Sigmoid colon (tissue), 7 donors: Measurements from ENCODE around the gene SDHA. TPM values are rescaled to one million over a fixed set of nuclear protein-coding genes. Genes with fewer than 3 reads are reported as not detected.
"Not testable (repeated sequence)": the region's sequence is repeated elsewhere in the genome, so short reads cannot be mapped to it uniquely, and the experiment has no call there.

ENCODE experiments used
- DNase-seq: peaks from one replicate; pipeline ENCODE4 v3.0.0-alpha.2; 2019
- H3K27ac ChIP-seq, 4 donors: fragments of 200-600 bp; sonication (generic); one replicate each; pipeline ENCODE4 v1.5.1; 2016 to 2019; ENCODE audit warnings: mild to moderate bottlenecking in 1 of 4
- H3K27me3 ChIP-seq, 3 donors: fragments of 200-600 bp; sonication (generic); one replicate each; pipeline ENCODE4 v1.5.1; 2019; ENCODE audit warnings: mild to moderate bottlenecking in 1 of 3
- H3K36me3 ChIP-seq, 4 donors: fragments of 200-600 bp; sonication (generic); one replicate each; pipeline ENCODE4 v1.5.1; 2016 to 2019
- H3K4me1 ChIP-seq, 4 donors: fragments of 200-600 bp; sonication (generic); one replicate each; pipeline ENCODE4 v1.5.1; 2017 to 2019
- H3K4me3 ChIP-seq, 4 donors: fragments of 200-600 bp; sonication (generic); one replicate each; pipeline ENCODE4 v1.5.1; 2017 to 2019; ENCODE audit warnings: mild to moderate bottlenecking in 2 of 4, moderate library complexity in 1 of 4
- H3K9me3 ChIP-seq, 4 donors: fragments of 200-600 bp in 3 of 4; sonication (generic) in 3 of 4; one replicate each; pipeline versions ENCODE4 v1.5.1 to v1.6.1; 2013 to 2019
- CTCF ChIP-seq, 4 experiments: fragments of 450-650 bp in 3 of 4; fragments of 200-600 bp in 1 of 4; IDR thresholded peaks; one replicate each; pipeline ENCODE4 v1.5.1; 2016 to 2019; ENCODE audit warnings: antibody characterized with exemption in 4 of 4, mild to moderate bottlenecking in 3 of 4, moderate library complexity in 2 of 4
- EP300 ChIP-seq, 4 donors: sonication (generic); formaldehyde crosslinking; IDR thresholded peaks; one replicate each; pipeline ENCODE4 v1.6.1; 2017; ENCODE audit warnings: antibody characterized with exemption in 4 of 4
- POLR2A ChIP-seq, 2 donors: fragments of 450-650 bp; IDR thresholded peaks; one replicate each; pipeline ENCODE4 v1.6.1; 2016; ENCODE audit warnings: antibody characterized with exemption in 2 of 2, mild to moderate bottlenecking in 2 of 2, moderate library complexity in 2 of 2
- POLR2AphosphoS5 ChIP-seq, 4 donors: sonication (generic); formaldehyde crosslinking; IDR thresholded peaks; one replicate each; pipeline ENCODE4 v1.6.1; 2017; ENCODE audit warnings: antibody characterized with exemption in 4 of 4
- WGBS, 2 donors: extraction: QIAGEN DNeasy Blood & Tissue Kit; methylation state at CpG; one replicate each; pipeline ENCODE4 v1.1.7; 2013; 5-methylcytosine and 5-hydroxymethylcytosine counted together
- intact Hi-C: fragments of 100-400 bp; cut with DNase I; formaldehyde crosslinking; loops from one replicate; pipeline ENCODE4 v1.15.1; 2023
- polyA plus RNA-seq, 3 donors: library from polyadenylated mRNA; stranded (reverse); fragments of 200-250 nt; gene quantifications; one replicate each; pipeline ENCODE4 v1.2.3, GENCODE V29; 2013
- total RNA-seq, 4 donors: library from RNA; depleted of rRNA; stranded (reverse); fragments of >200 nt; gene quantifications; one replicate each; pipeline ENCODE4 v1.1.0, GENCODE V29; 2016
- donor health status: healthy with polysubstance abuse.
- donor health status: Bipolar disorder and iron deficiency.
- donor health status: healthy.

Gene SDHA
- total RNA-seq, result 10 to 100 TPM; 72.7 to 87.0 (median 80.2) TPM
- 100 to 1,000 TPM; 184 to 290 (median 187) TPM for polyA plus RNA-seq

DNA sequence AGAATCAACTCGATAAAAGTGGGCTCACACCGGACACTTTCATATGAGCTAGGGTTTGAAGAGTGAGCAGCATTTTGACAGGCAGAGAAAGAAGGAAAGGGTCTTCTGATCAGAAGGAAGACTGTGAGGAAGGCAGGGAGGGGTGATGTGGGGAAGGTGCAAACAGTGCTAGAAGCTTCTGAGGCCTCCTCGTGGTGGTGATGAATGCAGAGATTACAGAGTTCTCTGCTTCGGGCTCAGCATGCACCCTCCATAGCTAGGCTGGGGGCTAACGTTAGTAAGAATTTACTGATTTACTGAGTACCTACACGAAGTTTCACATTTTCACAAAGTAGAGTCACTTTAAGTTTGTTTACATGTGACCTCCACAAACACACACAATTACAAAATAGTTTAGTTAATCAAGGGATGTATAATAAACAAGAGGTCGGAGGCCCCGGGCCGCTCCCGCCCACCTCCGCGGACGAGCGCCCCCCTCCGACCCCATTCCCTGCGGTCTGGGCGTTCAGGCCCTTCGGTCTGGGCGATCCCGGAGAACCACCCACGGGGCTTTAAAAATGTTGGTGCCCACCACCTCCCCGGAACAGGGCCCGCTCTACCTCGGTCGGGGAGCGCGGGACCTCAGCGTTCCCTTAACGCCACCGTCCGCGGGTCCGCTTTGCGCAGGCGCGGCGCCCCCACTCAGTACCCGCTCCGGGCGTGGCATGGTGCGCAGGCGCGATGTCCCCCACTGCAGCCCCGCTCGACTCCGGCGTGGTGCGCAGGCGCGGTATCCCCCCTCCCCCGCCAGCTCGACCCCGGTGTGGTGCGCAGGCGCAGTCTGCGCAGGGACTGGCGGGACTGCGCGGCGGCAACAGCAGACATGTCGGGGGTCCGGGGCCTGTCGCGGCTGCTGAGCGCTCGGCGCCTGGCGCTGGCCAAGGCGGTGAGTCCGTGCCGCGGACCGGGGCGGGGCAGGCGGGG lies at the start of gene SDHA, which contains the start of gene CCDC127:
SDHA (plus strand) TSS at position 827 of the 963 bp plus-strand sequence; CDS start at position 863, 36 bp downstream.
CCDC127 (minus strand) TSS at position 660 of the 963 bp plus-strand sequence. CDS start 1,304 bp downstream, outside the sequence.
- peak; percentile 98 for DNase-seq
- H3K4me1 ChIP-seq, result peaks cover 0 to 38% (median 34%) of the 10 kb centered on the region in 4 donors
- H3K36me3 ChIP-seq, H3K27me3 ChIP-seq, H3K9me3 ChIP-seq: not testable (repeated sequence)
- intact Hi-C loops, result loop anchor here (1.0 to 2.0 kb wide), 2 partner anchors 29 to 53 kb away; partner anchors contain the start of gene PDCD6
- TF ChIP-seq POLR2AphosphoS5 (IDR thresholded peaks at IDR 0.05) (peak; percentile 90 to 98 (median 96)), POLR2A (IDR thresholded peaks at IDR 0.05) (peak; percentile 74 to 75), CTCF (IDR thresholded peaks at IDR 0.05) (peak in 2 of 4 experiments; percentile 20 to 23), EP300 (IDR thresholded peaks at IDR 0.05) (peak in 1 of 4 donors; percentile 71)
- H3K4me3 ChIP-seq, result peak within 1 kb of the TSS; percentile 90 to 100 (median 99)
- WGBS, 2 donors, result 1% methylated on average over 75 of the region's 75 CpGs
- H3K27ac ChIP-seq, result peak within 1 kb of the TSS; percentile 89 to 92 (median 91)

DNA sequence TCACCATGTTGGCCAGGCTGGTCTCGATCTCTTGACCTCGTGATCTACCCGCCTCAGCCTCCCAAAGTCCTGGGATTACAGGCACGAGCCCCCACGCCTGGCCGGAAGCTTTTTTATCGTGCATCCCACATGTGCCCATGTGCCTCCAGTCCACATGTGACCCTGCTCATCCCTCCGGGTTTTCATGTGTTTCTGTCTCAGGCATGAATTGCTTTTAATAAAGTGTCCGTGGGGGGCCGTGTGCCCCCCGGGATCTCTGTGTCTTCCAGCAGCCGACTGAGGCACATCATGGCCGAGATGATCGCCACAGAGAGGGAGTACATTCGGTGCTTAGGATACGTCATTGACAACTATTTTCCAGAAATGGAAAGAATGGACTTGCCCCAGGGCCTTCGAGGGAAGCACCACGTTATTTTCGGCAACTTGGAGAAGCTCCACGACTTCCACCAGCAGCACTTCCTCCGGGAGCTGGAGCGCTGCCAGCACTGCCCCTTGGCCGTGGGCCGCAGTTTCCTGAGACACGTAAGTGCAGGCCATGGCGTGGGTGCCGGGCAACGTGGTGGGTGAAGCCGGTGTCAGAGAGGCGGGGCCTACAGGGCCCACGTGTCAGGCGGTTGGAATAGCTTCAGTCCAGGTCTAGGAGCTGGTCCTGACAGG lies 48.9 kb upstream of the SDHA start:
- Histone ChIP-seq H3K9me3 (no peaks in the 10 kb centered on the region), H3K27me3 (no peaks in the 10 kb centered on the region), H3K4me3 (no peak overlapping the region), H3K27ac (no peak overlapping the region), H3K4me1 (peaks cover 0 to 4% (median 0%) of the 10 kb centered on the region in 4 donors), H3K36me3 (no peaks in the 10 kb centered on the region)
- peak; percentile 70 for DNase-seq
- 81 to 82% methylated on average over 32 of the region's 32 CpGs for WGBS, 2 donors
- peak in 1 of 4 donors; percentile 43 for TF ChIP-seq POLR2AphosphoS5 (IDR thresholded peaks at IDR 0.05)
- TF ChIP-seq EP300 (IDR thresholded peaks at IDR 0.05), result no peak
- intact Hi-C loops, result no loop called here

DNA sequence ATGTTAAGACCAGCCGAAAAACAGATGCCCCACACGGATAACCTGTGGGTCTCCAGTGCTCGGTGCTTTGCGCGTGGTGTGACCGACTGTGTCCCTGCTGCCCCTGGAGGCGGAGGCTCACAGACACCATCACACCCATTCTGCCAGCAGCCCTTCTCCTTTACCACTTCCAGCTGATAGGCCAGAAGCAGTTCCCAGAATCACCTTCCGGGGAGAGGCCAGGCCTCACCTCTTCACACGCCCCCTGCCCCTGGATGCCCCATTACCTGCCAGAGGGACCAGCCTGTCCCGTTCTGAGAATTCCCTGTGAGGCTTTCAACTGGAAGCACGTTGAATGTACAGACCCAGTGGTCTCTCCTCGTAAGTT lies 48.4 kb upstream of the SDHA start:
- TF ChIP-seq EP300 (IDR thresholded peaks at IDR 0.05), result no peak
- TF ChIP-seq POLR2A (IDR thresholded peaks at IDR 0.05), result no peak
- no peak for TF ChIP-seq POLR2AphosphoS5 (IDR thresholded peaks at IDR 0.05)
- no peak for TF ChIP-seq CTCF (IDR thresholded peaks at IDR 0.05)
- WGBS, 2 donors, result 88% methylated on average over 12 of the region's 12 CpGs
- Histone ChIP-seq H3K4me3 (no peak overlapping the region), H3K27ac (no peak overlapping the region), H3K9me3 (no peaks in the 10 kb centered on the region), H3K36me3 (no peaks in the 10 kb centered on the region), H3K4me1 (peaks cover 0 to 4% (median 0%) of the 10 kb centered on the region in 4 donors), H3K27me3 (no peaks in the 10 kb centered on the region)
- no peak for DNase-seq
- intact Hi-C loops, result no loop called here

DNA sequence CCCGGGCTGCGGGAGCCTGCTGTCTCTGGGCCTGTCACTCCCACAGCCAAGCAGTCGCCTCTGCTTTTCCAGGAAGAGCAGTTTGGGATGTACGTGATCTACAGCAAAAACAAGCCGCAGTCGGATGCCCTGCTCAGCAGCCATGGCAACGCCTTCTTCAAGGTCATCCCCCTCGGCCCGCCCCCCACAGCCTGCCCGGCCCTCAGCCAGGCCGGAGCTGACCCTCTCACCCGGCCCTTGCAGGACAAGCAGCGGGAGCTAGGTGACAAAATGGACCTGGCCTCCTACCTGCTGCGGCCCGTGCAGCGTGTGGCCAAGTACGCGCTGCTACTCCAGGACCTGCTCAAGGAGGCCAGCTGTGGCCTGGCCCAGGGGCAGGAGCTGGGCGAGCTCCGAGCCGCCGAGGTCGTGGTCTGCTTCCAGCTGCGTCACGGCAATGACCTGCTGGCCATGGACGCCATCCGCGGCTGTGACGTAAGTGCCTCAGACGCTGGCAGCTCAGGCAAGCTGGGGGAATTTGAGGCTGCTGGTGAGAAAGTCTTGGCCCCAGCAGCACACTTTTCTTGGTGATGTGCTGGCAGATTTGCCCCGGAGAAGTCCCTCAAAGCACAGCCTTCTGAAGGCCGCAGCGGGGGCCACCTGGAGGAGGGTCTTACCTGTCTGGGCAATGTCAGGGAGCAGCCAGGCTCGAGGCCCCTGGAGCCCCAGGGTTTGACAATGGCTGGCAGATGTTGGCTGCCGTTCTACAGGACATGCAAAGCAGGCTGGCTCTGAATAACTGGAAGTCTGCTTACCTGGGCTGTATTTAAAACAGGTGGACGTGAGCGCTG lies 46.9 kb upstream of the SDHA start:
- Histone ChIP-seq H3K27me3 (no peaks in the 10 kb centered on the region), H3K27ac (no peak overlapping the region), H3K9me3 (no peaks in the 10 kb centered on the region), H3K4me3 (no peak overlapping the region), H3K4me1 (peaks cover 0 to 4% (median 0%) of the 10 kb centered on the region in 4 donors), H3K36me3 (no peaks in the 10 kb centered on the region)
- no peak for TF ChIP-seq POLR2AphosphoS5 (IDR thresholded peaks at IDR 0.05)
- no peak for TF ChIP-seq EP300 (IDR thresholded peaks at IDR 0.05)
- no peak for TF ChIP-seq POLR2A (IDR thresholded peaks at IDR 0.05)
- no peak for TF ChIP-seq CTCF (IDR thresholded peaks at IDR 0.05)
- peak; percentile 55 for DNase-seq
- WGBS, 2 donors, result 79 to 85% methylated on average over 37 of the region's 37 CpGs
- intact Hi-C loops, result no loop called here
